Measurements from ENCODE around the gene FADS6.

The FADS6 gene

GRCh38 chr17:74892974-74893911 lies at the start of gene FADS6:
Gene FADS6, minus strand, starts transcription at chr17:74893633. Its CDS starts 38 bp downstream, at chr17:74893595.
- DNase-seq (ENCODE audit: extremely low read depth in 1 of 2, low read depth in 1 of 2) = no peak

DNA sequence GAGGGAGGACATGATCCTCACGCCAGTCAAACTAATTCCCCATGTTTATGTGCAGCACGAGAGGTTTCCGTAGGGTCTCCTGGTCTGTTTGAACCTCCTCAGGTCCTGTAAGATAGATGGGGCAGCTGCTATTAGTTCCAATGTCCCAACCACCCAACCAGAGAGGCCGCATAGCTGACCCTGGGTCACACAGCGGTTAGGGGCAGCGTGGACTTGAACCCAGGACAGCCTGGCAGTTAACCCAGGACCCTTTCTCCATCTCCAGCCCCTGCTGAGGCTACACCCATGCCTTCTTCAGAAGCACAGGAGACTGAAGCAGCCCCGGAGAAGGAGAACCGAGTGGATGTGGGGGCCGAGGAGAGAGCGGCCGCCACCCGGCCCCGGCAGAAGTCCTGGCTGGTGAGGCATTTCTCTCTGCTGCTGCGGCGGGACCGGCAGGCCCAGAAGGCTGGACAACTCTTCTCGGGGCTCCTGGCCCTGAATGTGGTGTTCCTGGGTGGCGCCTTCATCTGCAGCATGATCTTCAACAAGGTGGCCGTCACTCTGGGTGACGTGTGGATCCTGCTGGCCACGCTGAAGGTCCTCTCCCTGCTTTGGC lies 47.8 kb upstream of the FADS6 start:
- DNase-seq (ENCODE audit: extremely low read depth in 1 of 2, low read depth in 1 of 2) = no peak

GRCh38 chr17:74939534-74939933 lies 46.1 kb upstream of the FADS6 start:
- no peak for DNase-seq (ENCODE audit: extremely low read depth in 1 of 2, low read depth in 1 of 2)

DNA sequence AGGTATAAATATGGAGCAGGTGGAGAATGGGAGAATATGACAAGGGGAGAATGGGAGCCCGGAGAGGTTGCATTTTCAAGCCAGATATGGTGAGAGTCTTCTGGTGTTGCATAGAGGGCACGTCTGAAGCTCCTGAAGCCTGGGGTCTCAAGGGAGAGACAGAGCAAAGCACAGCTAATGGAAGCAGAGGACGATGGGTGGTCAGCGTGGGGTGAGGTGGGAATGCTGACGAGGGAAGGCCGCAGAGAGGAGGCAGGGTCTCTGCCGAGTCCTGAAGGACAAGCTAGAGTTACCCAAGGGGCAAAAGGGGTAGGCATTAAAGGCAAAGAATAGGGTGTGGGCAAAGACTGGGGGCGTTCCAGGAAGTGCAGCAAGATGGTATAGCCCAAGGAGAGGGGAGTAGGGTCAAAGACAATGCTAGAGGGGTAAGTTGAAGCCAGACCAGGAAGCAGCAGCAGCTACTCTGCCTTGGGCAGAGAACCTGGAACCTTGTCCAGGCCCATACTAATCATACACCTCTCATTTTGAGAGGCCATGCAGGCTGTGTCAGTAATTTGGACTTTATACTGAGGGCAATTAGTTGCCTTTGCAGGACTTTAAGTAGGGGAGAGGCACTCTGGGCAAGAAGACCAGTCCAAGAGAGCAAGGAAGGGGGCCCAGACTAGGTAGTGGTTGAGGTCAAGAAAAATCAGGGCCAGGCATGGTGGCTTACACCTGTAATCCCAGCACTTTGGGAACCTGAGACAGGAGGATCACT lies 44.9 kb upstream of the FADS6 start:
- no peak for DNase-seq (ENCODE audit: extremely low read depth in 1 of 2, low read depth in 1 of 2)

DNA sequence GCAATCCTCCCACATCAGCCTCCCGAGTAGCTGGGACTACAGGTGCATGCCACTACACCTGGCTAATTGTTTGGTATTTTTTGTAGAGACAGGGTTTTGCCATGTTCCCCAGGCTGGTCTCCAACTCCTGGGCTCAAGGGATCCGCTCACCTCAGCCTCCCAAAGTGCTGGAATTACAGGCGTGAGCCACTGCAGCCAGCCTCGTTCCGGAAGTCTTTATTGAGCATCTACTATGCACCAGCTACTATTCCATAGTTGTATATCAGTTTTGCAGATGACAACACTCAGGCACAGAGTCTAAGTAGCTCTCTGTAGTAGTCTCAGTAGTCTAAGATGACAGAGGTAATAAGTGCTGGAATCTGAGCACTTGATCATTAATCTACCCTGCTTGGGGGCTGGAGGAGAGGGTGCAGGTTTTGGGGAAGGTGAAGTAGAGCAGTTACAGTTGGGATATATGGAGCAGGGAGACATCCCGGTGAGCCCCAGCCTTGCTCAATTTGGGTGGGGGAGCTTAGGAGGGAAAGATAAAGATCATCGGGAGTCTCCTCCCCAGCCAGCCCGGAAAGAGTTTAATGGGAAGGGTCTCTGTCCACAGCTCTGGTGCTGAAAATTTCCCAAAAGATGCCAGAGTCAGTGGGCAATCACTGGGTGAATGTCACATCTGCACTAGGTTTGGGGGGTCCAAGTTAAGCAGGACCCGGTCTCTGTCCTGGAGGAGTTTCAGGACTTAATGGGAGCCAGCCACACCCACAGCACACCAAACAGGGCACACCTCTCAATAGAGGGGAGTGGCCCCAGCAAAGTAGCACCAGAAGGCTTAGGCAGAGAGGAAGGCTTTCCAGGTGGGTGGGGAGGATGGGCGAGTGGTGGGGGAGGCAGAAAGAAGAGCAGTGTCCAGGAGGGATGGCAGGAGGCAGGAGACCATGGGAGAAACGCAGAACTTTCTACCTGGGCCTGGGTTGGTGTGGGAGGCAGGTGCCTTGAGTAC lies 43.9 kb upstream of the FADS6 start:
- DNase-seq (ENCODE audit: extremely low read depth in 1 of 2, low read depth in 1 of 2) = no peak

DNA sequence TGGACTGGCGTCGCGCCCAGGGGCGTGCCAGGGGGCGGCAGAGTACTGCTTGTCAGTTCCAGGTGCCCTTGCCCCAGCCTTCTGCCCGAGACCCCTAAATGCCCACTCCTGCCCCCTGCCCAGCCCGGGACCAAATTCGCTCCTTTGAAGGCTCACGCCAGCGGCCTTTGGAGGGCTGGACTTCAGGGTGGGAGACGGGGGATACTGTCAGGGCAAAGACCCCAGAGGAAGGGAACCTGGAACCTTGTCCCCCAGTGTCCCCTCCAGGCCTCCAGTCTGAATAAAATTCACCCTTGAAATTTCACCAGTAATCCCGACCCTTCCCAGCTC lies 43.0 kb upstream of the FADS6 start:
- no peak for DNase-seq (ENCODE audit: extremely low read depth in 1 of 2, low read depth in 1 of 2)

- DNase-seq (ENCODE audit: extremely low read depth in 1 of 2, low read depth in 1 of 2) = no peak
Measured at GRCh38 chr17:74935585-74936469, 42.4 kb upstream of the FADS6 start, which contains the start of gene OTOP3. Gene OTOP3, plus strand, starts transcription at chr17:74935898. Its CDS starts 24 bp downstream, at chr17:74935922.

DNA sequence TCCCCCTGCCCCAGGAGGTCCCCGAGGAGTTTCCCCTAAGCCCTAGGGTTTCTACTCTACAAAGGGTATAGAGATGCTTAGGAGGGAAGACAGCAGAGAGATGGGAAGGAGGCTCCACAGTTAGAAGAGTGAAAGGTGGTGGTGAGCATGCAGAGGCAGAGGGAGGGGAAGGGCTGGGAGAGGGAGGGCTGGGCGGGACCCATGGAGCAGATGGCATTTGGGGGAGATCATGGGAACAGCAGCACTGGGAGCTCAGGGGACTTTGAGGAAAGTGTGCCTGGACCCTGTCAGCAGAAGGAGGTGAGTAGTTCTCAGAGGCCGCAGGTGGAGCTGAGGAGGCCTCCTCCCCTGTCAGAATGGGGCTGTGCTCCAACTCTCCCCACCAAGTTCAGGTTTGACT lies 41.6 kb upstream of the FADS6 start:
- no peak for DNase-seq (ENCODE audit: extremely low read depth in 1 of 2, low read depth in 1 of 2)

GRCh38 chr17:74930535-74931036 lies 37.2 kb upstream of the FADS6 start:
- no peak for DNase-seq (ENCODE audit: extremely low read depth in 1 of 2, low read depth in 1 of 2)

DNA sequence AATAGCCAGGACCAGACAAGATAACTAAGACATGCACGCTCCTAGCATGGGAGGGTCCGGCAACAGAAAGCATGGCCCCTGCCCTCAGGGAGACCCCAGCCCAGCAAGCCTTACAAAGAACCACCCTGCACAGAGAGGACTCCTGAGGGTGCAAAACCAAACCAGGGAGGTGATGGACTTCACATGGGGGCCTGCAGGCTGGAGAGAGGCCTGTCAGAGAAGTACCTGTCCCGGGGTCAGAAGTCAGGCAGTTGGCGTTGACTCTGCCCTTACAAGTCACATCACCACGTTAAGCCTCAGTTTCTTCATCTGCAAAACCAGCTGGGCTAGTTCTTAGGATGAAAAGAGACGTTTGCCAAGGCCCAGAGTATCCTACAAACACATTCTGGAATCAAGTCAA lies 35.4 kb upstream of the FADS6 start:
- DNase-seq (ENCODE audit: extremely low read depth in 1 of 2, low read depth in 1 of 2) = no peak

DNA sequence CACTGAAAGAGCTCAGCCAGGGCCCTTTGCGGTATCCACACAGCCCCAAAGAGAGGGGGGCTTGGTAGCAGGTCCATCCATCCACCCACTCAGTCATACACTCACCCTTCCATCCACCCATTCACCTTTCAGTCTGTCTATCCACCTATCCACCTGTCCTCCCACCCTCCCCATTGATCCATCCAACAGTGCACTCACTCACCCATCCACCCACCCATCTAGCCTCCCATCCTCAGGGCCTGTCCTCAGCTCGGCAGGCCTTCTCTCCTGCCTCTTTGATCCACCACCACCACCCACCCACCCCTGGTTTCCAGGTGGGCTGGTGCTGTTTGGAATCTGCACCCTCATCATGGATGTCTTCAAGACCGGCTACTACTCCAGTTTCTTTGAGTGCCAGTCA lies 31.8 kb upstream of the FADS6 start:
- no peak for DNase-seq (ENCODE audit: extremely low read depth in 1 of 2, low read depth in 1 of 2)

DNA sequence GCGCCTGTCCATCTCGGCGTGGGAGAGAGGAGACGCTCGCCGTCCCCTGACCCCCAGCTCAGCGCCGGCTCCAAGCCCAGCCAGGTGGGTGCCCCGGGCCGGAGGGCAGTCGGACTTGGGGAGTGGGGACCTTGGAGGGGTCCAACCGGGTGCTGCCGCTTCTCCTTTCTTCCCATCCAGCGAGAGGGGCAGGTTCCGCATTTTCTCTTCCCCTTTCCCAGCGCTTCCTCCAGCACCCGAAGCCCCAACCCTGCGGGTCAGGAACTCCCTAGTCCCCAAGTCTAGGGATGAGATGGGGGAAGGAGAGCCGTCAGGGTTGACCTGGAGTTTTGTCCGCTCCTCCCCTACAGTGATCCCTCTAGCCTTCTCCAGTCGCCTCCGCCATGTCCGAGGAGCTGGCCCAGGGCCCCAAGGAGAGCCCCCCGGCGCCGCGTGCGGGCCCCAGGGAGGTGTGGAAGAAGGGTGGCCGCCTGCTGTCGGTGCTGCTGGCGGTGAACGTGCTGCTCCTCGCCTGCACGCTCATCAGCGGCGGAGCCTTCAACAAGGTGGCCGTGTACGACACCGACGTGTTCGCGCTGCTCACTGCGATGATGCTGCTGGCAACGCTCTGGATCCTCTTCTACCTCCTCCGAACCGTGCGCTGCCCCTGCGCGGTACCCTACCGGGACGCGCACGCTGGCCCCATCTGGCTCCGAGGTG lies 31.0 kb upstream of the FADS6 start, which contains the start of gene OTOP2:
Gene OTOP2 (plus strand): TSS at position 24 of the 699 bp plus-strand sequence. CDS start 360 bp downstream, at position 384.
- no peak for DNase-seq (ENCODE audit: extremely low read depth in 1 of 2, low read depth in 1 of 2)

DNA sequence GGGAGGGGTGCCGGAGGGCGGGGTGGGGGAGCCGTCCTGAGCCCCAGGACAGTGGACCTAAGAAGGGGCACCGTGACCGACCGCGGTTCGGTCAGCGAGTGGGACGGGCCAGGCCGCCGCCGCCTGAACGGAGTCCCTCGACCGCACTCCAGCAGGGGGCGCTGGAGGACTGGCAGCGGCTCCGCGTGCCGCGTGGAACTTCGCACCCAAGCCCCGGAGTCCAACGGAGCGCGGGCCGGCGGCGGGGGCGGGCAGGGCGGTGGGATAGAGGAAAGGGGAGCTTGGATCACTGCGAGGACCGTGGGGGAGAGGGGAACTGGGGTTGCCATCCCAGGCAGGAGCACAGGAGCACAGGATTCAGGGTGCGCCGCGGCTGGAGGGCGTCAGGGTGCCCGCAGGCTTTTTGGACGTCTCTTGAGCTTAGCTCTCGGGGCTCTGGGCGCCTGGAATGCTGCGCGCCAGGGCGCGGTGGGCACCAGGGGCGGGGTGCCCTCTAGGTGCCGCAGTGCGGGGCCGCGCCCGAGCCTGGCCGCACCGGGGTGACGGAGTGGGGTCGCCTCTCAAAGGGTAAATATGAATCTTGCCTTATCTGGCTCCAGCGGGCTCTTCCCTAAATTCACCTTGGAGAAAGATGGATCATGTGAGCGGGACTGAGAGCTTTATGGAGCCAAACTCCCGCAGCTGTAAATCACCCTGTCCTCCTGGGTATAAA lies 30.3 kb upstream of the FADS6 start:
- peak; percentile 35 to 38 for DNase-seq (ENCODE audit: extremely low read depth in 1 of 2, low read depth in 1 of 2)

GRCh38 chr17:74922694-74923537 lies 29.5 kb upstream of the FADS6 start, which contains the start of gene USH1G:
Gene USH1G, minus strand, starts transcription at chr17:74923255. Its CDS starts 182 bp downstream, at chr17:74923073.
- no peak for DNase-seq (ENCODE audit: extremely low read depth in 1 of 2, low read depth in 1 of 2)

GRCh38 chr17:74922172-74922571 lies 28.7 kb upstream of the FADS6 start:
- no peak for DNase-seq (ENCODE audit: extremely low read depth in 1 of 2, low read depth in 1 of 2)

DNA sequence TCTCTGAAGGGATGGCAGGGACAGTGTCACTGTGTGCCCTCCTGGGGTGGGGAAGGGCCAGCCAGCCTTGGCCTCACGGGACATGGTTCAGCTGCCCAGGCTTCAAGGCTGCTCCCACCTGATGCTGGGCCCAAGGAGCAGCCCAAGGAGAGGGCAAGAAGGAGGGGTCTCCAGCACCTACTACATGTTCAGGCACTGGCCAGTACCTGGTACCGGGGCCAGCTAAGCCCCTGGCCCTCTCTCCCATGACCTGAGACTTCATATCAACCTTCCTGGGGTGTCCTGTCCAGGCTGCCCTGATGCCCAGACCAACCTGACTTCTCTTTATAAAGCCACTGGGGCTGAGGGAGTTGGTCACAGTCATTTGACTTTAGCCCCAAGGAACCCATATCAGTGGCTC lies 28.3 kb upstream of the FADS6 start:
- DNase-seq (ENCODE audit: extremely low read depth in 1 of 2, low read depth in 1 of 2) = no peak
